Stimulated activated CD4-positive, alpha-beta T cell treated with anti-CD3 and anti-CD28 coated beads, Interleukin-12 subunit alpha, Interleukin-12 subunit beta, amount 100 ng/mL, for 48 hours (primary cell): ENCODE measurements around the gene C10orf62.
"Not testable (repeated sequence)": the region's sequence is repeated elsewhere in the genome, so short reads cannot be mapped to it uniquely, and the experiment has no call there.

ENCODE experiments used
- DNase-seq, 3 donors: peaks; one replicate each; pipeline ENCODE4 v3.0.0-alpha.2; 2020; ENCODE audit warnings: low read depth in 2 of 3, low spot score in 1 of 3

The C10orf62 gene

GRCh38 chr10:97564776-97565175, 24.7 kb upstream of the C10orf62 start:
- DNase-seq = no peak

- no peak for DNase-seq
Observed at GRCh38 chr10:97566336-97566996, 23.1 kb upstream of the C10orf62 start.

GRCh38 chr10:97567891-97568290, 21.6 kb upstream of the C10orf62 start:
- no peak for DNase-seq

GRCh38 chr10:97570146-97570788, 19.3 kb upstream of the C10orf62 start:
- DNase-seq = no peak

- DNase-seq = no peak
Observed at GRCh38 chr10:97570789-97571471, 18.6 kb upstream of the C10orf62 start.

DNA sequence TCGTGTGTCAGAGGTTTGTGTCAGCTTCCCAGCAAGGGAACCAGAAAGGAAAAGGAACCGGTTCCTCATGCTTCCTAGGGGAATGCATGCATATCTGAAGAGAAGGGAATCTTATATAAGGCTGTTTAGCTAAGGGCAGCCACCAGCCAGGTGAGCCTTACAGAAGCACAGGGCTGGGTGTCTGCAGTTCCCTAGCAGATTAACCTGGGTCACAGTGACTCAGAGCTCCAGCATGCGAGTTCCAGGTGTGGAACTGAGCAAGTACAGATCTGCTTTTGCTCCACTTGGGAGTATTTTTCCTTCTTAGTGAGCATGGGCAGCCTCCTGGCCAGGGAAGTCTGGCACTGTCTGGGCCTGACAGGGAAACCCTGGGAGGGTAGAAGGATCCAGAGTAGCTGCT, 17.9 kb upstream of the C10orf62 start:
- no peak for DNase-seq

- DNase-seq = peak; percentile 31 to 54 (median 43)
Observed at GRCh38 chr10:97572214-97572989, 17.1 kb upstream of the C10orf62 start, which contains the start of gene ANKRD2. ANKRD2 (plus strand) TSS chr10:97572779; CDS start chr10:97572789, 10 bp downstream.

GRCh38 chr10:97573021-97573420, 16.5 kb upstream of the C10orf62 start:
- no peak for DNase-seq

- DNase-seq = no peak
Observed at GRCh38 chr10:97573672-97574071, 15.8 kb upstream of the C10orf62 start.

GRCh38 chr10:97574374-97575126, 15.0 kb upstream of the C10orf62 start:
- DNase-seq = no peak

DNA sequence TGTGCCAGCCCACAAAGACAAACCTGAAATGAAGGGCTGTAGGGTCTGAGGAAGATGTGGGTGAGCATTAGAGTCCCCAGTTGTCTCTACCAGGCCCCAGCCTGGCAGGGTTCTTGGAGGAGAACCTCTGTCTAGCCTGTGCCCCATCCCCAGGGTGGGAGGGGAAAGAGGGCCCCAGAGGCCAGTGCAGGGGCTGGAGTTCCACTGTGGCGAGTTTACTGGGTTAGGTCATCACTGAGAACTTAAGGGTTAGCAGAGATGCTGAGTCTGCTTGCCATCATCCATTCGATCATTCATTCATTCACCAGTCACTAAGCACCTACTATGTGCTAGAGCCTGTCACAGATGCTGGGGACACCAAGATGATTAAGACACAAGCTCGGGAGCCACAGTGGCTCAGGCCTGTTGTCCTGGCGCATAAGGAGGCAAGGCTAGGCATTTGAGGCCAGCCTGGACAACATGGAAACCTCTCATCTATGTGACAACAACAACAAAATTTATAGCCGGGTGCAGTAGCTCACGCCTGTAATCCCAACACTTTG, 14.3 kb upstream of the C10orf62 start:
- DNase-seq = no peak

DNA sequence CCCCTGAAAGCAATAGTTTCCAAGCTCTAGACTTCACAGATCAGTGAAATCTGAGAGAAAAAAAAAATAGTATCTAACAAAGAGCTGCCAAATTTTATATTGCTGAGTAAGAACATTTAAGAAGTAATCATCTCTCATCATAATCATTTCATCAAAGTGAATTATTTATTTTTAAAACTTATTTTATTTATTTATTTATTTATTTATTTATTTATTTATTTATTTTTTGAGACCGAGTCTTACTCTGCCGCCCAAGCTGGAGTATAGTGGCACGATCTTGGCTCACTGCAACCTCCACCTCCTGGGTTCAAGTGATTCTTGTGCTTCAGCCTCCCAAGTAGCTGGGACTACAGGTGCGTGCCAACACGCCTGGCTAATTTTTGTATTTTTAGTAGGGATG, 13.0 kb upstream of the C10orf62 start:
- not testable (repeated sequence) for DNase-seq

DNA sequence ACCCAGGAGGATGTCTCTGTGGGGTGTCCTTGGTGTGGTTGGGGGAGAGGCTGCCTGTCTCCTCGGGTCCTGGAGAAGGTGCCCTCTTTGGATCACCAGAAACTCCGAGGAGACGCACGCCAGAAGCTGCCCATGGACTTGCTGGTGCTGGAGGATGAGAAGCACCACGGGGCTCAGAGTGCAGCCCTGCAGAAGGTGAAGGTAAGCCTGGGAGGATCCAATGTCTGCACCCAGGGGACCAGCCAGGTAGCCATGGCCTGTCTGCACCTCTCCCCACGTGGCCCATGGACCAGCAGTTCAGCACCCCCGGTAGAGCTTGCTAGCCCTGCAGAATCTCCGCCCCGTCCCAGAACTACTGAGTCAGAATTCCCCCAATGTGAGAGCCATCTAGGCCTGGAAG, 11.8 kb upstream of the C10orf62 start:
- DNase-seq = no peak

- no peak for DNase-seq
Observed at GRCh38 chr10:97578171-97578844, 11.2 kb upstream of the C10orf62 start.

- DNase-seq = no peak
Observed at GRCh38 chr10:97580421-97581367, 8.8 kb upstream of the C10orf62 start.

DNA sequence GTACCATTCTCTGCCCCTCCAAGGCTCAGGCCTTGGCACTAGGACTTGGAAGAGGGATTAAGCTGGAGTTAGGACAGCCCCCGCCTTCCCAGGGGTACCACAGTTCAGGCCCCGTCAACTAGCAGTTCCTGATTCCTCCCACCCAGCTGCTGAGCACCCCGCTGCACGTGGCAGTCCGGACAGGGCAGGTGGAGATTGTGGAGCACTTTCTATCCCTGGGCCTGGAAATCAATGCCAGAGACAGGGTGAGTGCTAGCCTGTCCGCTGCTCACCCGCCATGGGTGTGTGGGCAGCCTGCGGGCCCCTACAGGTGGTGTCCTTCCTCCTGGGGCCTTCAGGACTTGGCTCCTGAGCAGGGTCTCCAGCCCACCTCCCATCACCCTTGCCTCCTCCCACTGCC, 7.4 kb upstream of the C10orf62 start:
- no peak for DNase-seq

- no peak for DNase-seq
Observed at GRCh38 chr10:97583476-97583875, 6.0 kb upstream of the C10orf62 start.

- no peak for DNase-seq
Observed at GRCh38 chr10:97584060-97584797, 5.3 kb upstream of the C10orf62 start, which contains the start of gene HOGA1. HOGA1 (plus strand) TSS chr10:97584389; CDS start chr10:97584704, 315 bp downstream.
